Fibroblast of the aortic adventitia (primary cell): Measurements from ENCODE around the gene SLC25A13. TPM values are rescaled to one million over a fixed set of nuclear protein-coding genes. Genes with fewer than 3 reads are reported as not detected.

Experiments
- DNase-seq: peaks from one replicate; pipeline ENCODE4 v3.0.0-alpha.2; 2010; ENCODE audit warnings: low read depth
- H3K4me3 ChIP-seq: 2 replicates; pipeline ENCODE4 v1.5.1; 2011; ENCODE audit warnings: low read depth, mild to moderate bottlenecking, control low read depth, low read length, moderate library complexity
- total RNA-seq: library from RNA; depleted of rRNA; stranded (reverse); fragments of >200 nt; gene quantifications from 2 replicates; pipeline ENCODE4 v1.2.3, GENCODE V29; 2012; ENCODE audit warnings: low replicate concordance
- TF ChIP-seq, protein P1 (sequence below): IDR thresholded peaks from 2 replicates; pipeline ENCODE4 v1.5.1; 2011; ENCODE audit warnings: mild to moderate bottlenecking, low read length, control low read depth, inconsistent platforms; ENCODE audit not compliant: insufficient read depth

The SLC25A13 gene
- total RNA-seq, 1 donor = 14.3 TPM

DNA sequence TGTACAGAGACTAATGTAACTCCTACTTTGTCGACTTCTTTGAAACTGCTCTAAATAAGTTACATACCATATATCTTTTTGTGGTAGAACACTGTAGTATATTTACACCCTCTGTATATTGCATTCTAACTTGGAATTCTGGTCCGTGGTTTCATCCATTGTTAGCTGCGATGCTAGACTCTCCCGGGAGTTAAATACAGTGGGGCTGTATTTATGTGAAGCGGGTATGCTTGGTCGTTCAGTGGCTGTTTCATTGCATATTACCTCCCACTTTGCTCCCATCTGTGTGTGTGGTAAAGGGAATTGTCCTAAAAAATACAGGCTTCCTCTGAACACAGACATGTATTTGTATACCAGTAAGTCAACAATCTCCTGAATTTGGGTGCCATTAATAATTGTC, 231.1 kb downstream of the SLC25A13 start:
- TF ChIP-seq, protein P1, sequence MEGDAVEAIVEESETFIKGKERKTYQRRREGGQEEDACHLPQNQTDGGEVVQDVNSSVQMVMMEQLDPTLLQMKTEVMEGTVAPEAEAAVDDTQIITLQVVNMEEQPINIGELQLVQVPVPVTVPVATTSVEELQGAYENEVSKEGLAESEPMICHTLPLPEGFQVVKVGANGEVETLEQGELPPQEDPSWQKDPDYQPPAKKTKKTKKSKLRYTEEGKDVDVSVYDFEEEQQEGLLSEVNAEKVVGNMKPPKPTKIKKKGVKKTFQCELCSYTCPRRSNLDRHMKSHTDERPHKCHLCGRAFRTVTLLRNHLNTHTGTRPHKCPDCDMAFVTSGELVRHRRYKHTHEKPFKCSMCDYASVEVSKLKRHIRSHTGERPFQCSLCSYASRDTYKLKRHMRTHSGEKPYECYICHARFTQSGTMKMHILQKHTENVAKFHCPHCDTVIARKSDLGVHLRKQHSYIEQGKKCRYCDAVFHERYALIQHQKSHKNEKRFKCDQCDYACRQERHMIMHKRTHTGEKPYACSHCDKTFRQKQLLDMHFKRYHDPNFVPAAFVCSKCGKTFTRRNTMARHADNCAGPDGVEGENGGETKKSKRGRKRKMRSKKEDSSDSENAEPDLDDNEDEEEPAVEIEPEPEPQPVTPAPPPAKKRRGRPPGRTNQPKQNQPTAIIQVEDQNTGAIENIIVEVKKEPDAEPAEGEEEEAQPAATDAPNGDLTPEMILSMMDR = no peak
- no peak overlapping the region for H3K4me3 ChIP-seq
- no peak for DNase-seq

DNA sequence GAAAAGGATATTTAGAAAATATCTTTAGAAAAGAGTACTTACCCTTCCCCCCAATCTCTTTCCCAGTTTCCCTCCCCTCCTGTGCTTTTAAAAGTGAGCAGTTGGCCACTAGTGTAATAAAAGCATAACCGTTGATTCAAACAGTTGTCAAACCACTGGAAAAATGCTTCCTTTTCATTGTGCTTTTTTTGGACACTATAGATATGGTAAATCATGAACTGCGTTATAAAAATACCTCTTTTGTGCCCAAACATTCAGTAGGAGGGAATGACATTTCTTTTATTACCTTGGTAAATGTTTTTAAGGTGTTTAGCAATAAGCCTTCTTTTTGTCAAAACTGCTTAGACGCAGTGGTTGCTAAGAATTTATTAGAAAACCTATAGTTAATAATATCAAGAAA, 232.4 kb downstream of the SLC25A13 start:
- TF ChIP-seq, protein P1 = no peak
- no peak overlapping the region for H3K4me3 ChIP-seq
- no peak for DNase-seq

DNA sequence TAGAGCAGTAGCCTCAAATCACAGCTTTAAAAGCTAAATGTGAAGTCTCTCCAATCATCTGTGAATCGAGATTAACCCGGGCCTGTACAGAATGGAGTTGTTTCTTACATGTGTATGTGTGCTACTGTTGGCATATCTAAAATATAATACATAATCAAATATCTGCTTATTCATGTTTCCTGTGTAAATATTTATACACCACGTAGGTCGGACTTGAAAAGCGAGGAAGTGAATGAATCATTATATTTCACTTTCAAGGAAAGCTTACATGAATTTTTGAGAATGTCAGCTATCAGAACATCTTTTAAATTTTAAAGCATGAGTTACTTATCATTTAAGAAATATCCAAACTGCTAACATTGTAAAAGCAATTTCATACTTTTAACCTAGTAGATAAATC, 233.3 kb downstream of the SLC25A13 start:
- no peak overlapping the region for H3K4me3 ChIP-seq
- TF ChIP-seq, protein P1 = no peak
- DNase-seq = peak; percentile 8

DNA sequence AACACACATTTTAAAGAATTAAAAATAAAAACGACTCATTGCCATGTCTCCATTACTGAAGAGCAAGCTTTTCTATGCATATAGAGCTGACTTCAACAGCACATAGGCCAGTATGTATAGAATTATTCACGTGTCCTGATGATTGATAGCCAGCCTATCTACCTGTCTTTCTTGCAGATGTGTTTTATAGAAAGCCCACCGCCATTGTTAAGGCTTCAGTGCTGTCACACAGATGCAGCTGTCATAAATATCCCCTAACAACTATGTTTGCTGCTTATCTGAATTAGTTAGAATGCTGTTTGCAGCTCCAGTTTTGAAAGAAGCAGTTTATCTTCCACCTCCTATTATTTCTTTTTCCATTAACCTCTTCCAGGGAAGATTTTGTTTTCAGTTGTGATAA, 235.9 kb downstream of the SLC25A13 start:
- no peak overlapping the region for H3K4me3 ChIP-seq
- TF ChIP-seq, protein P1 = no peak
- DNase-seq = no peak

DNA sequence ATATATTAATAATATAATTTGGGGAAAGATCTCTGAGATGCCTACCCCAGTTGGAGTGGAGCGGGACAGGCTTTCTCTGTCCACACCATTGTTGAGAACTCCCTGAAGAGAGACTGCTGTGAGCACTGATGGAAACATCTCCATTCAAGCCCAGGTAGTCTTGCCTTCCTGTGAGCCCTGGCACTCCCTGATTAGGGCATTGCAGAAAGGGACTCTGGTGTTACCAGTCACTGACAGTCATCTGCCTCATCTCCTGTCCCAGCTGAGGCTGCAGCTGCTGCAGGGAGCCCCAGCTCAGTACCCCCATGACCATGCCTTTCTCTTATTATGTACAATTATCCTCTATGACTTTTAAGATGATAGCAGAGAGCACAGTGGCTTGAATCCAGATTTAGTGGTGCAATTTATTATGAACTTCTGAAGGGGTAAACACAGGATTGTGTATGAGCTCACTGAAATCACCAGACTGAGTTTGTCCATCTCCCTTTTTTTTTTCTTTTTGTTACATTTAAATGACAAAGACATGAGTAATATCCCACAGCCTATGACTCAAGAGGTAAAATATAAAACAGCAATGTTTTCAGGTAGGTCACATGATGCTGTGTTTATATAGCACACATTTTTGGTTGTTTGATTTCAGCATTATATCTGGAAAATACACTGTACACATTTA, 236.9 kb downstream of the SLC25A13 start:
- peak; percentile 66 for DNase-seq
- TF ChIP-seq, protein P1 = no peak

DNA sequence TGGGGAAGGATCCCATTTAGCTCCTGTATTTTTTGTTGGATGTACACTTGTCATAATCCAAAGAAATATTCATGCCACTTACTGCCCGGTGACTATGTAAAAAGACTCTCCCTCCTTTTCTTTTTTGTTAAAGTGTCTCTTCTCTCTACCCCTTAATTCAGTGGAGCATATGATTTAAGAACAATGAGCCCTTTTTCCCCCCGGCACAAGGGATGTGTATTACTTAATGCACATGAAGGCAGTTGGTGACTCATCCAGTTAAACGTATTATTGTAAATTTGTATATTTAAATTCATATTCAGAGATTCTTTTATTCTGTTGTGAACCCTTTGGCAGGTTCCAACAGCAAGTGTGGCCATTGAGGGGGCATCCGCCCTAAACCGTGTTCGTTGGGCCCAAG, 241.9 kb downstream of the SLC25A13 start:
- no peak overlapping the region for H3K4me3 ChIP-seq
- DNase-seq = no peak
- TF ChIP-seq, protein P1 = no peak

More for the DNA sequence above, 236.9 kb downstream of the SLC25A13 start:
- no peak overlapping the region for H3K4me3 ChIP-seq

DNA sequence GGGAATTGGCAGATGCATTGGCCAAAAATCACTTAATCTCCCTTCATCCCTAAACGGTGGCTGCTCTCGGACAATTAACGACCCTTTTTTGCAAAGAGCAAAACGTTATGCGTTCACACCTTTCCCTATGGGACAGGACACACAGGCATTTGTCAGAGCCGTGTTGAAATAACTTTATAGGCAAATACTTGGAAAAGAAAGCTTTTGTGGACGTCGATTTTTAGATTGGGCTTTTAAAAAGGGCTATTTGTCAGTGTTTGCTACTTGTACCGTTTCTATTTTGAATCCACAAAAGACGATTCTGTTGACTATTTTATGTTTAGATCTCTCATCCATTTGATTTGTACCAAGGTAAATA, 245.6 kb downstream of the SLC25A13 start:
- peak overlapping the region; percentile 68 for H3K4me3 ChIP-seq
- no peak for DNase-seq
- TF ChIP-seq, protein P1 = no peak
